Endothelial cell of umbilical vein (primary cell): Measurements from ENCODE around the gene CCNJL.

Experiments used
- CTCF ChIP-seq, 2 donors: IDR thresholded peaks; 1 replicate in 1 of 2; 2 replicates in 1 of 2; pipeline ENCODE4 v1.5.1; 2011; ENCODE audit warnings: low read length in 2 of 2, mild to moderate bottlenecking in 2 of 2, moderate library complexity in 2 of 2, control low read depth in 1 of 2, inconsistent platforms in 1 of 2, low read depth in 1 of 2; ENCODE audit not compliant: insufficient read depth in 1 of 2; ENCODE audit errors: extremely low read depth in 1 of 2
- EZH2 ChIP-seq: IDR thresholded peaks from 2 replicates; pipeline ENCODE4 v1.6.1; 2012; ENCODE audit warnings: borderline replicate concordance, low read depth, mild to moderate bottlenecking, moderate library complexity, low read length, inconsistent platforms; ENCODE audit not compliant: severe bottlenecking
- FOS ChIP-seq: IDR thresholded peaks from 2 replicates; pipeline ENCODE4 v1.6.1; 2011; ENCODE audit warnings: mild to moderate bottlenecking, low read length, moderate library complexity, borderline replicate concordance; ENCODE audit not compliant: insufficient read depth
- GATA2 ChIP-seq: IDR thresholded peaks from 2 replicates; pipeline ENCODE4 v1.7.0; 2011; ENCODE audit warnings: low read depth, mild to moderate bottlenecking, moderate library complexity, mixed read lengths, low read length; ENCODE audit not compliant: insufficient read length, insufficient read depth
- MAX ChIP-seq: IDR thresholded peaks from 2 replicates; pipeline ENCODE4 v1.6.1; 2011; ENCODE audit not compliant: insufficient read depth, insufficient read length
- MYC ChIP-seq: IDR thresholded peaks from one replicate; pipeline ENCODE4 v1.6.1; 2011; ENCODE audit warnings: mild to moderate bottlenecking, low read depth, low read length
- POLR2A ChIP-seq: IDR thresholded peaks from 2 replicates; pipeline ENCODE4 v1.6.1; 2012; ENCODE audit warnings: low read depth, mild to moderate bottlenecking, control low read depth, low read length
- POLR2AphosphoS5 ChIP-seq: IDR thresholded peaks from 2 replicates; pipeline ENCODE4 v1.6.1; 2012; ENCODE audit warnings: low read depth, mild to moderate bottlenecking, control low read depth, low read length, moderate library complexity; ENCODE audit not compliant: insufficient read depth

GRCh38 chr5:160357861-160358411 lies 45.6 kb upstream of the CCNJL start:
- TF ChIP-seq MAX (no peak), POLR2A (no peak), CTCF (IDR thresholded peaks at IDR 0.05; ENCODE audit: extremely low read depth in 1 of 2, insufficient read depth in 1 of 2, low read depth in 1 of 2, low read length in 2 of 2) (no peak), POLR2AphosphoS5 (no peak), FOS (no peak), EZH2 (no peak), MYC (no peak), GATA2 (no peak)
